ENCODE measurements around the gene WDR62. TPM values are rescaled to one million over a fixed set of nuclear protein-coding genes. Genes with fewer than 3 reads are reported as not detected.

WDR62 gene
- total and polyA plus RNA-seq, 12 donors: 1.6 to 33.7 (median 12.9) TPM

GRCh38 chr19:36009220-36009619, 45.5 kb upstream of the WDR62 start:
- Histone ChIP-seq H3K36me3 (peaks cover 0 to under 1% (median 0%) of the 10 kb centered on the region in 9 donors), H3K9me3 (no peaks in the 10 kb centered on the region), H3K4me1 (peaks cover 4 to 27% (median 12%) of the 10 kb centered on the region in 9 donors), H3K27me3 (no peaks in the 10 kb centered on the region), H3K27ac (peak overlapping the region in 6 of 10 donors; percentile 13 to 40 (median 36)), H3K4me3 (peak overlapping the region in 9 of 10 donors; percentile 12 to 50 (median 43))
- DNase-seq: peak; percentile 45 to 76
- ATAC-seq: peak; percentile 20 to 64 (median 38)
- WGBS, 2 donors: 2% methylated on average over 50 of the region's 50 CpGs
- intact Hi-C loops (cut with DNase I): no loop called here
- TF ChIP-seq, protein P1, sequence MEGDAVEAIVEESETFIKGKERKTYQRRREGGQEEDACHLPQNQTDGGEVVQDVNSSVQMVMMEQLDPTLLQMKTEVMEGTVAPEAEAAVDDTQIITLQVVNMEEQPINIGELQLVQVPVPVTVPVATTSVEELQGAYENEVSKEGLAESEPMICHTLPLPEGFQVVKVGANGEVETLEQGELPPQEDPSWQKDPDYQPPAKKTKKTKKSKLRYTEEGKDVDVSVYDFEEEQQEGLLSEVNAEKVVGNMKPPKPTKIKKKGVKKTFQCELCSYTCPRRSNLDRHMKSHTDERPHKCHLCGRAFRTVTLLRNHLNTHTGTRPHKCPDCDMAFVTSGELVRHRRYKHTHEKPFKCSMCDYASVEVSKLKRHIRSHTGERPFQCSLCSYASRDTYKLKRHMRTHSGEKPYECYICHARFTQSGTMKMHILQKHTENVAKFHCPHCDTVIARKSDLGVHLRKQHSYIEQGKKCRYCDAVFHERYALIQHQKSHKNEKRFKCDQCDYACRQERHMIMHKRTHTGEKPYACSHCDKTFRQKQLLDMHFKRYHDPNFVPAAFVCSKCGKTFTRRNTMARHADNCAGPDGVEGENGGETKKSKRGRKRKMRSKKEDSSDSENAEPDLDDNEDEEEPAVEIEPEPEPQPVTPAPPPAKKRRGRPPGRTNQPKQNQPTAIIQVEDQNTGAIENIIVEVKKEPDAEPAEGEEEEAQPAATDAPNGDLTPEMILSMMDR (IDR thresholded peaks at IDR 0.05): no peak

DNA sequence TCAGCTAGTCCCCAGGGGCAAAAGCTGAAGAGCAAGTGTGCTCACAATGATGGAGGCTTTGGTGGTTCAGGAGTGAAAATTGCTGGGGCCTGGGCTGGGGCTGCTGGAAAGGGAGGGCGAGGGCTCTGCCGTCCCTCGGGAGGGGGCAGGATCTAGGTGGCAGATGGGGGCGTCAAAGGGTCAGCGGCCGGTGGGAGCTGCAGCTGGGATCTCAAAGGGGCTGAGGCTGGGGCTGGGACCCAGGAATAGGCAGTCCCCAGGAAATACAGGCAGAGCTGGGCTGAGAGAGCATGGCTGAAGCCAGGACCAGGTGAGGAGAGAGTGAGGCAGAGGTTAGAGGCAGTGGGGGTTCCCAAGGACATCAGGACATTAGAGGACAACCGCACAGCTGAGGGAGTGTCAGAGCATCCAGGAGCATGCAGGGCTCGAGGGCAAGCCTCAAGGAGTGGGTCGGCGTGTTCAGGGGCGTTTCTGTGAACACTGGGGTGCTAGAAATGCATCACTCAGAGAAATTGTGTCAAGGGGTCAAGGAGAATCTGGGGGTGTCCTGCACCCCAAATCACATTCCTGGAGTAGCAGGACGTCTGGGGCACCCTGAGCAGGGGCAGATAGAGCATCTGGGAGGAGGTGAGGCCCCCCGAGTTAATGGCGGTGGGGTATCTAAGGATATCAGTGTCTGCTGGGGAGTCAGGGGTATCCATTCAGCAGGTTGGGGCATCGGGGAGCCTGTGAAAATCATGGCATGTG, 44.9 kb upstream of the WDR62 start:
- no peaks in the 10 kb centered on the region for H3K36me3 ChIP-seq
- H3K4me1 ChIP-seq: peaks cover 6 to 31% (median 14%) of the 10 kb centered on the region in 9 donors
- H3K9me3 ChIP-seq: no peaks in the 10 kb centered on the region
- peak overlapping the region in 9 of 10 donors; percentile 12 to 50 (median 43) for H3K4me3 ChIP-seq
- 50 to 57% methylated on average over 15 of the region's 15 CpGs for WGBS, 2 donors
- TF ChIP-seq, protein P1 (IDR thresholded peaks at IDR 0.05): no peak
- intact Hi-C loops (cut with DNase I): loop anchor here in 1 of 10 donors (5.0 kb wide), 1 partner anchor 42 kb away; the partner anchor contains the start of genes THAP8 and WDR62
- ATAC-seq (no peak), DNase-seq (no peak)
- H3K27ac ChIP-seq: peak overlapping the region in 6 of 10 donors; percentile 13 to 40 (median 36)
- H3K27me3 ChIP-seq: no peaks in the 10 kb centered on the region

- Histone ChIP-seq H3K9me3 (no peaks in the 10 kb centered on the region), H3K4me1 (peaks cover 6 to 33% (median 16%) of the 10 kb centered on the region in 9 donors), H3K4me3 (no peak overlapping the region), H3K27me3 (no peaks in the 10 kb centered on the region), H3K36me3 (no peaks in the 10 kb centered on the region), H3K27ac (no peak overlapping the region)
- intact Hi-C loops (cut with DNase I): loop anchor here in 1 of 10 donors (5.0 kb wide), 1 partner anchor 42 kb away; the partner anchor contains the start of genes THAP8 and WDR62
- ATAC-seq (no peak), DNase-seq (no peak)
- 94 to 95% methylated on average over 11 of the region's 11 CpGs for WGBS, 2 donors
- TF ChIP-seq, protein P1 (IDR thresholded peaks at IDR 0.05): no peak
These were observed 44.3 kb upstream of the WDR62 start for GRCh38 chr19:36010402-36010801.

DNA sequence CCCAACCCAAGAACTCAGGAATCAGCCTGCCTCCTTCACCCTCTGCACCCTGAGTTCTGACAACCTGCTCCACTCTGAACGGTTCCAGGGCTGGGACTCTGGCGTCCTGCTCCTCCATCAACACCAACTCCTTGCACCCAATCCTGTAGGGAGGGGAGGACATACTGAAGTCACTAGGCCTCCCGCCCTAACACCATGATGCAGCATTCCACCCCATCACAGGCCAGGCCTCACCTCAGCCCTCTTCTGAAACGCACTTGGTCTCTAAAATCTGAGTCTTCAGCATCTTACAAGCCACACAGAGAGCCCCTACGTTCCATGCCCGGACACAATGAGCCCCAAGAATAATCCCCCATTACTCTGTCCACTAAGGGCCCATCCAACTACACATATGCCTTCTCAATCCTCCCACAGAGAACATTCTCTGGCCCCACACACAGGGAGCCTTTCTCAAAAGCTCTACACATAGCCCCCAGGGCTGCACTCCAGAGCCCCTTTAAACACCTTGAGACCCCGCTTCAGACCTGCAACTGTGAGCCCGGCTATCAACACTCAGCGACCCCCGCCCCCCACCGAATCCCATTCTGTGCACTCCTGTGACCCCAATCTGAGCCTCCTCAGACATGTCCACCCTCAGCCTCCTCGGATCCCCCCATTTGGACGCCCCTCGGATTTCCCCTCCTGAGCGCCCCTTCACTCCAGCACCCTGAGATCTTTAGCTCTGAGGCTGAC, 41.3 kb upstream of the WDR62 start:
- Histone ChIP-seq H3K27ac (peak overlapping the region in 9 of 10 donors; percentile 35 to 94 (median 82)), H3K9me3 (no peaks in the 10 kb centered on the region), H3K4me3 (peak overlapping the region; percentile 34 to 92 (median 74)), H3K36me3 (peaks cover 0 to 18% (median 0%) of the 10 kb centered on the region in 9 donors), H3K27me3 (no peaks in the 10 kb centered on the region), H3K4me1 (peaks cover 6 to 30% (median 16%) of the 10 kb centered on the region in 9 donors)
- no peak for ATAC-seq
- intact Hi-C loops (cut with DNase I): loop anchor here in 4 of 10 donors (1.0 to 5.0 kb wide), 4 partner anchors 18 to 41 kb away; partner anchors contain the start of genes SDHAF1 (in 2 of the 4), THAP8 (in 2 of the 4) and WDR62 (in 2 of the 4)
- 32% methylated on average over 15 of the region's 15 CpGs for WGBS, 2 donors
- no peak for DNase-seq
- TF ChIP-seq, protein P1 (IDR thresholded peaks at IDR 0.05): no peak

All from heart right ventricle (tissue), 16 donors.